Lower lobe of right lung (tissue), 2 donors: ENCODE data around the gene TMEM101. TPM values are rescaled to one million over a fixed set of nuclear protein-coding genes. Genes with fewer than 3 reads are reported as not detected.
"Not testable (repeated sequence)": the region's sequence is repeated elsewhere in the genome, so short reads cannot be mapped to it uniquely, and the experiment has no call there.

Source experiments
- ATAC-seq, 2 donors: fragments of 200-7000 bp; cut with Tn5 transposase; one replicate each; pipeline ENCODE4 v1.9.1; 2020 to 2022; ENCODE audit warnings: mild to moderate bottlenecking in 2 of 2, moderate library complexity in 2 of 2
- DNase-seq: peaks from one replicate; pipeline ENCODE4 v3.0.0-alpha.2; 2020
- H3K27ac ChIP-seq: fragments of 200-600 bp; one replicate; pipeline ENCODE4 v1.8.0; 2022
- H3K27me3 ChIP-seq: fragments of 200-600 bp; one replicate; pipeline ENCODE4 v1.8.0; 2022; ENCODE audit warnings: low read depth
- H3K36me3 ChIP-seq: fragments of 200-600 bp; one replicate; pipeline ENCODE4 v1.8.0; 2022; ENCODE audit warnings: mild to moderate bottlenecking
- H3K4me1 ChIP-seq: fragments of 200-600 bp; one replicate; pipeline ENCODE4 v1.8.0; 2022
- H3K4me3 ChIP-seq: fragments of 200-600 bp; one replicate; pipeline ENCODE4 v1.8.0; 2022; ENCODE audit warnings: mild to moderate bottlenecking
- H3K9me3 ChIP-seq: fragments of 200-600 bp; one replicate; pipeline ENCODE4 v1.8.0; 2022
- intact Hi-C: fragments of 100-400 bp; cut with DNase I; formaldehyde crosslinking; loops from one replicate; pipeline ENCODE4 v1.11.0; 2022
- total RNA-seq: library from RNA; stranded (reverse); fragmentation: NEBNext Ultra II Directional; extraction: Animal tissue kit (Norgen Biotek cat#: 25700); gene quantifications from one replicate; pipeline ENCODE4 v1.2.1, GENCODE V29; 2021
- TF ChIP-seq, protein P1 (sequence below): fragments of 200-600 bp; IDR thresholded peaks from one replicate; pipeline ENCODE4 v1.8.0; 2022; ENCODE audit warnings: antibody characterized with exemption, mild to moderate bottlenecking
- donor health status: DM: no; HTN: yes; CAD: no; lungs with severe emphysema.

The TMEM101 gene
- total RNA-seq, 1 donor from 2014 or later, result 28.4 TPM

DNA sequence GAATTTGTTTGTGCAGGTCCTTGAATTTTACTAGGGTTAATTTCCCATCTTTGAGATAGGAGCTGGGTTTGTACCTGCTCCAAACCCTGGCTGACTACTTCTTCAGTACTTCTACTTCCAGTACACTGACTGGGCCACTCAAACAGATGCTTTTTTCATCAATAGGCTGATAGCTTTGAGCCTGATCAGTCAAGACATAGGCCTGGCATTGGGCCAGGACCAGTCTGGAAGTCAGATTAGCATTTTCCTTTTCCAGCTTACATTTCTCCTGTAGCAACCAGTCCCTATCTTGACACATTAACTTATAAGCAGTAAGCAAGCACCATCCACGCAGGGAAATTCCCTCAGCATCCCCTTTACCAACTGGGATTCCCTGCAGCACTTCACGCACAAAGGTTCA lies 7.5 kb upstream of the TMEM101 start:
- intact Hi-C loops, result no loop called here
- H3K9me3 ChIP-seq, result no peaks in the 10 kb centered on the region
- no peak overlapping the region for H3K27ac ChIP-seq
- H3K4me1 ChIP-seq, result no peaks in the 10 kb centered on the region
- no peak overlapping the region for H3K4me3 ChIP-seq
- ATAC-seq (no peak), DNase-seq (no peak)
- no peaks in the 10 kb centered on the region for H3K27me3 ChIP-seq
- TF ChIP-seq, protein P1, sequence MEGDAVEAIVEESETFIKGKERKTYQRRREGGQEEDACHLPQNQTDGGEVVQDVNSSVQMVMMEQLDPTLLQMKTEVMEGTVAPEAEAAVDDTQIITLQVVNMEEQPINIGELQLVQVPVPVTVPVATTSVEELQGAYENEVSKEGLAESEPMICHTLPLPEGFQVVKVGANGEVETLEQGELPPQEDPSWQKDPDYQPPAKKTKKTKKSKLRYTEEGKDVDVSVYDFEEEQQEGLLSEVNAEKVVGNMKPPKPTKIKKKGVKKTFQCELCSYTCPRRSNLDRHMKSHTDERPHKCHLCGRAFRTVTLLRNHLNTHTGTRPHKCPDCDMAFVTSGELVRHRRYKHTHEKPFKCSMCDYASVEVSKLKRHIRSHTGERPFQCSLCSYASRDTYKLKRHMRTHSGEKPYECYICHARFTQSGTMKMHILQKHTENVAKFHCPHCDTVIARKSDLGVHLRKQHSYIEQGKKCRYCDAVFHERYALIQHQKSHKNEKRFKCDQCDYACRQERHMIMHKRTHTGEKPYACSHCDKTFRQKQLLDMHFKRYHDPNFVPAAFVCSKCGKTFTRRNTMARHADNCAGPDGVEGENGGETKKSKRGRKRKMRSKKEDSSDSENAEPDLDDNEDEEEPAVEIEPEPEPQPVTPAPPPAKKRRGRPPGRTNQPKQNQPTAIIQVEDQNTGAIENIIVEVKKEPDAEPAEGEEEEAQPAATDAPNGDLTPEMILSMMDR, result no peak
- H3K36me3 ChIP-seq, result peaks cover 15% of the 10 kb centered on the region

DNA sequence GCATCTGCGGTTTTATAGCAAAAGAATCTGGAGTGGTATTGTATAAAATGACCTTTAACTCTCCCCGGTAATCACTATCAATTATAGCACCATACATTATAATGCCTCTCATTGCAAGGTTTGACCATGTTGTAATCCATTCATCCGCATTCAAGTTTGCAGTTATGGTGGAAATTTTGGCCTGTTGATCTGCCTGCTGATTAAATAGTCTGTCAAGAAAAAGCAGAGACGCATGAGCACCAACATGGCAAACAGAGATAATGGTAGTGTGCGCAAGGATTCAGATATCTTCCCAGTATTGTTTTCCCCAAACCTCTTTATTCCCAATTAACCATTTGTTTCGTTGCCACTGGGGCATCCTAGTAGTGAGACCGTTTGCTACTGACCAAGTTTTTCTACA lies 6.5 kb upstream of the TMEM101 start:
- DNase-seq, H3K4me3 ChIP-seq, H3K4me1 ChIP-seq, H3K27me3 ChIP-seq, ATAC-seq, H3K27ac ChIP-seq, intact Hi-C loops, H3K9me3 ChIP-seq: not testable (repeated sequence)
- H3K36me3 ChIP-seq, result peaks cover 15% of the 10 kb centered on the region

DNA sequence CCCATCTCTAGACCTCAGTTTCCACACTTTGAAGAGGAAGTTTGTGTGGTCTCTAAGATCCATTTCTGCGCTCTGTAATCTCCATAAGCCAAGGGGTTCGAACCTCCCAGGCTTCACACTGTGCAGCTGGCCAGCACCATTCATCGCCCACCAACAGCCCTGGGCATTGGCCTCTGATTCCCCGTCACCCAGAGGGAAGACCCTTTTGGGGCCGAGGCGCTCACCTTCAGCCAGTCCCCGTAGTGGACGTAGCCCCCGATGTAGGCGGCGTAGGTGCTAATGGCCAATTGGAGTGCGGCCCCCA lies 678 bp downstream of the TMEM101 start:
- Histone ChIP-seq H3K27ac (peak overlapping the region; percentile 82), H3K4me3 (peak overlapping the region; percentile 84), H3K4me1 (peaks cover 10% of the 10 kb centered on the region), H3K9me3 (no peaks in the 10 kb centered on the region), H3K27me3 (no peaks in the 10 kb centered on the region), H3K36me3 (peaks cover 26% of the 10 kb centered on the region)
- TF ChIP-seq, protein P1, result no peak
- ATAC-seq, result peak; percentile 2 to 30
- intact Hi-C loops, result no loop called here
- DNase-seq, result no peak

DNA sequence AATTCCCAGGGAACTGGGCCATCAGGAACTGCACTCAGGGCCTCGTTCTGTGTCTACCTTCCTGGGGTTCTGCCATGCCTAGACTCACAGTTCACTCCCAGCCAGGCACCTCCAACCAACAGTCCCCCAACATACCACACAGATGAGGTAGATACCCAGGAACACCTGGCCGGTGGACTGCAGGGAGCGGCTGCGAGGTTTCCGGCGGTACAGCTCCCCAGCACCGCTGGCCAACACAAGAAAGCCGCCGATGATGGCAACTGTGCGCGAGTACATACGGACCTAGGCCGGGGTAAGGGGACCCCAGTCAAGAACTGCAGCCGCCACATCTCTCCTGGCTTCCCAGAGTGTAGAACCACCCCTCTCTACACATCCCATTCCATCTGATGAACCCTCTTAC lies 1.9 kb downstream of the TMEM101 start:
- H3K27me3 ChIP-seq, result no peaks in the 10 kb centered on the region
- intact Hi-C loops, result no loop called here
- H3K4me3 ChIP-seq, result no peak overlapping the region
- no peaks in the 10 kb centered on the region for H3K9me3 ChIP-seq
- no peak for DNase-seq
- H3K27ac ChIP-seq, result no peak overlapping the region
- no peak for ATAC-seq
- peaks cover 18% of the 10 kb centered on the region for H3K4me1 ChIP-seq
- TF ChIP-seq, protein P1, result no peak
- peaks cover 27% of the 10 kb centered on the region for H3K36me3 ChIP-seq

DNA sequence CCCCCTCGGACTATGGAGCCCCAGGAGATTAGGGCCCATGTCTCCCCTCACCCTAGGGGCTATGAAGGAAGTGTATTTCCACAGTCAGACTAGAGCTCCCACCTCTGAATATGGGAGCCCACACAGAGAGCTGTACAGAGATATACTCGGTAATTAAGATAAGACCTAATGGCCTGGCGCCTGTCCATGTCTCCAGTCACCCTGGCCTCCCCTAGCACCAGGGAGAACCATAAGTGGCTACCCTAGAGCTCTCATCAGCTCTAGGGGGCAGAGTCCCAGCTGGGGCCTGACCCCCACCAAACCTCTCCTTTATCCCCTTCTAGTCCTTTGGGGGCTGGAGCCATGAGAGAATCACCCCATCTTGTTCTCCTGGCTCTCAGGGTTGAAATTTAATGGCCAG lies 2.4 kb downstream of the TMEM101 start:
- Histone ChIP-seq H3K27ac (no peak overlapping the region), H3K36me3 (peaks cover 27% of the 10 kb centered on the region), H3K27me3 (no peaks in the 10 kb centered on the region), H3K4me3 (no peak overlapping the region), H3K9me3 (no peaks in the 10 kb centered on the region), H3K4me1 (peaks cover 23% of the 10 kb centered on the region)
- no peak for ATAC-seq
- no peak for DNase-seq
- TF ChIP-seq, protein P1, result no peak
- intact Hi-C loops, result no loop called here

DNA sequence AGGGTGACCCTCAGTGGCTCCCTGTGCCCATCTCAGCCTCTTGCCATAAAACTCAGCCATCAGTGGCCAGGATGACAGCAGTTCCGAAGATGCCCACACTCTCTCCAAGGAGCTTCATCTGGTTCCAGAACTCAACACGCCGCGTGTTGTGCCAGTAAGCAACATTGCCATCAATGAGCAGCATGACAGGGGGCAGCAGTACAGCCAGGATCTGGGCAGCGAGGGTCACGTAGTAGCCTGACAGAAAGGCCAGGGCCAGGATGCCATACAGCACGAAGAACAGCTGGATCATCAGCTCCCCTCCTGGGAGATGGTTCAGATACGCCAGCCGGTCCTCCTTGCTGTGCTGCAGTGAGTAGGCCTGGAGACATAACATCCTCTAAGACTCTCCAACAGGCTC lies 2.9 kb downstream of the TMEM101 start:
- no peak for DNase-seq
- peaks cover 27% of the 10 kb centered on the region for H3K36me3 ChIP-seq
- H3K4me3 ChIP-seq, result no peak overlapping the region
- TF ChIP-seq, protein P1, result no peak
- no peak overlapping the region for H3K27ac ChIP-seq
- H3K27me3 ChIP-seq, result no peaks in the 10 kb centered on the region
- no peak for ATAC-seq
- intact Hi-C loops, result no loop called here
- H3K4me1 ChIP-seq, result peaks cover 27% of the 10 kb centered on the region
- no peaks in the 10 kb centered on the region for H3K9me3 ChIP-seq
